ENCODE measurements around the gene LRRC55.

Gene LRRC55

DNA sequence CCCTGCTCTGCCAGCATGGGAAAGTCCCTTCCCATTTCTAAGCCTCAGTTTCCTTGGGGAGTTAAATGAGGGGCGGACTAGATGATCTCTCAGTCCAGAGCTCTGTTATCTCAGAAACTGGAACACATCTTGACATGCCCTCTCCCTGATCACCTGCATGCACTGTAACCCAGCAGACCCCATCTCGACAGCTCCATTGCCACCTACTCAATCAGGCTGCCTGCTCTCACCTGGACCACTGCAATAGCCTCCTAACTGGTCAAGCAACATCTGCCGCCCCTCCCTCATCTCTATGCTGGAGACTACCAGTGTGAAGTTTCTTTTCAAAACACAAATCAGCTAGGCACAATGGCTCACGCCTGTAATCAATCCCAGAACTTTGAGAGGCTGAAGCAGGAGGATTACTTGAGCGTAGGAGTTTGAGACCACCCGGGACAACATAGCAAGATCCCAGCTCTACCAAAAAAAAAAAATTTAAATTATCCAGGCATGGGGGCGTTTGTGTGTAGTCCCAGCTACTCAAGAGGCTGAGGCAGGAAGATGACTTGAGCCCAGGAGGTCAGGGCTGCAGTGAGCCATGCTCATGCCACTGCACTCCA, 22.2 kb downstream of the LRRC55 start:
- no peak for DNase-seq

GRCh38 chr11:57205041-57205641, 23.4 kb downstream of the LRRC55 start:
- DNase-seq = no peak

GRCh38 chr11:57207168-57207567, 25.4 kb downstream of the LRRC55 start:
- DNase-seq = no peak

GRCh38 chr11:57210781-57211180, 29.0 kb downstream of the LRRC55 start:
- DNase-seq = peak; percentile 67

- DNase-seq = peak; percentile 99
Measured at GRCh38 chr11:57213342-57214097, 31.8 kb downstream of the LRRC55 start.

DNA sequence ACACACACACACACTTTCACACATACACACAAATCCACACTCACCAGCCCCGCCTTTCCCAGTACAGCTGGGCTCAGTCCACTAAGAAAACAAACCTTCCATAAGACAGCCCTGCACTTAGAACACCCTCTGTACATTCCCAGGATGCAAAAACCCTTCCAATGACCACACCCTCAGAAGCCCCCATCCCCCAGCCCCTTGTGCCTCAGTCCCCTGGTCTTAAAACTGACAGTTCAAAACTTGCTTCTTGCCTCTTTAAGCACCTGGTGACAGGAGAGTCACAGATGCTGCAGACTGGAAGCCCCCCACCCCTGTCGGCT, 32.3 kb downstream of the LRRC55 start:
- peak; percentile 70 for DNase-seq

- DNase-seq = peak; percentile 43
Measured at GRCh38 chr11:57214494-57214893, 32.7 kb downstream of the LRRC55 start.

DNA sequence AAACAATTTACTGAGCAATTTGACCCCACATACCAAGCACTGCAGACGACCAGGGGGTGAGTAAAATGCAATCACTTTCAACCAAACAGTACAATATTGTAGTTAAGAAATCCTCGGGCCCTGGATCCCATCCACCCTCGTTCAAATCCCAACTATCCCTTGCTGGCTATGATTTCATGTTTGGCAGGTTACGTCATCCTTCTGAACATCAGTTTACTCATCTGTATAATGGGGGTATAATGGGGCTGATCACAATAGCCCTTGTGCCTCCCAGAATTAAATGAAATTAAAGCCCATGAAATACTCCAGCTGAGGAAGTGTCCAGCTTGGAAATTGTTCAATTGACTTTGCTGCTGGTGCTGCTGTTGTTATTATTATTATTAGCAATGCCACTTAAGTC, 34.7 kb downstream of the LRRC55 start:
- DNase-seq = no peak

DNA sequence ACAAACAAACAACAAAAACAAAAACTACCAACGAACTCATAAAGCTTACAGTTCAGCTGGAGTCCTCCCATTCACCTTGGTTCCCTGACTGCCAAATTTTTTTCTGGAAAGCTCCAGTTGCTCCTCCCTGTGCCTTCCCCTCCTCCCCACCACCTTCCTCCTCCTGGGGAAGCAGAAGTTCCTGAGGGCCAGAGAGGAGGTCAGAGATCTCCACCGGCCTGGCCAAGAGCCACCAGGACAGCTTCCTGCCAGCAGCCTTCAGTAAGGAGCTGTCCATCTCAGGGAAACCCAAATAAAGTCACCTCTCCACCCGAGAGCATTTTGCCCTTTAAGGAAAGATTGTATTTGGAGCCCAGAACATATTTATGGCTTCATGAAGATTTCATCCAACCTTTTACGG, 35.3 kb downstream of the LRRC55 start:
- DNase-seq = no peak

GRCh38 chr11:57219021-57219627, 37.4 kb downstream of the LRRC55 start:
- no peak for DNase-seq

GRCh38 chr11:57222239-57222638, 40.5 kb downstream of the LRRC55 start:
- DNase-seq = no peak

DNA sequence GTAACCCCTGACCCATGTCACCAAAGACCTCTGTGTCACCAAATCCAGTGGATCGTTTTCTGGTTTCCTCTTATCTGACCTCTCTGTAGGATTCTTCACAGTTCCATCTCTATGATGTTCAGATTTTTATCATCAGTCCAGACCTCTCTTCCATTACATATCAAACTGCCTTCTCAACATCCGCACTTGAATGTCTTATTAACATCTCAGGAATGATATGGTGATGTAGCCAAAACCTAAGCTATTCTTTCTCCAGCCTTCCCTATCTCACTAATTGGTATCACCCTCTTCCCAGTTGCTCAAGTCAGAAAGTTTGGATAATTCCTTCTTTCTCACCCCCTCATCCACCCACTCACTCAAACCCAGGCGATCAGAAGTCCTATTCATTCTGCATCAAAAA, 41.8 kb downstream of the LRRC55 start:
- DNase-seq = no peak

- no peak for DNase-seq
Measured at GRCh38 chr11:57224128-57224527, 42.4 kb downstream of the LRRC55 start.

GRCh38 chr11:57224537-57224936, 42.8 kb downstream of the LRRC55 start:
- no peak for DNase-seq

DNA sequence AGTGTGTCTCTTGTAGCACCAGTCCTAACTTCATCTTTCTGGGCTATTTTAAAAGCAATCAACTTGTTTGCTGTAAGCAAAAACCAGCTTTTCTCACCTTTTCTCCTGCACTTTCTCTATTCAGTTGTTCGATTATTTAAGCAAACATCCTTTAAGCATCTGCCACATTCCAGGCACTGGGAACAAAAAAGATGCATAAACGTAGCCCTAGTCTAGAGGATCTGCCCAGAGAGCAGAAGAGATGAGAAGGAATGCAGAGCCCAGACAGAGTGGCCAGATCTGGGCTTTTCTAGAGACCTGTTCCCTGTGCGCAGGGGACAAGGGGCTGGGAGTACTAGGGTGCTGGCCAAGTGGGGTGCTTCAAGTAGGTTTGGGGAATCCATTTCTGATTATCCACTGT, 46.8 kb downstream of the LRRC55 start:
- DNase-seq = no peak

GRCh38 chr11:57230316-57230715, 48.6 kb downstream of the LRRC55 start:
- DNase-seq = no peak

GRCh38 chr11:57230791-57231538, 49.2 kb downstream of the LRRC55 start:
- DNase-seq = no peak

- no peak for DNase-seq
Measured at GRCh38 chr11:57231539-57232253, 49.9 kb downstream of the LRRC55 start.

GRCh38 chr11:57233702-57234101, 51.9 kb downstream of the LRRC55 start:
- no peak for DNase-seq

GRCh38 chr11:57235761-57236703, 54.3 kb downstream of the LRRC55 start:
- no peak for DNase-seq

- DNase-seq = no peak
Measured at GRCh38 chr11:57237204-57237681, 55.5 kb downstream of the LRRC55 start, which contains the start of gene APLNR. Gene APLNR, minus strand, starts transcription at chr11:57237250. Its CDS starts 246 bp downstream, at chr11:57237004.
